HG02870 (cell line): ENCODE measurements around the gene KRT4.

Experiments
- ATAC-seq: cut with Tn5 transposase; IDR thresholded peaks from one replicate; pipeline ENCODE4 v1.9.1; 2021; ENCODE audit warnings: mild to moderate bottlenecking, moderate library complexity; ENCODE audit not compliant: unreplicated experiment

Gene KRT4

GRCh38 chr12:52837413-52837741 is 23.5 kb upstream of the KRT4 start:
- no peak for ATAC-seq

- no peak for ATAC-seq
Measured at GRCh38 chr12:52836491-52837412, 22.8 kb upstream of the KRT4 start.

GRCh38 chr12:52836042-52836466 is 22.1 kb upstream of the KRT4 start:
- ATAC-seq = no peak

- no peak for ATAC-seq
Measured at GRCh38 chr12:52835271-52836041, 21.5 kb upstream of the KRT4 start.

GRCh38 chr12:52834727-52835001 is 20.7 kb upstream of the KRT4 start:
- no peak for ATAC-seq

- ATAC-seq = no peak
Measured at GRCh38 chr12:52833922-52834726, 20.2 kb upstream of the KRT4 start, which contains the start of gene KRT79. KRT79 (minus strand) TSS chr12:52834311; CDS start chr12:52834260, 51 bp downstream.

GRCh38 chr12:52832985-52833905 is 19.3 kb upstream of the KRT4 start:
- ATAC-seq = no peak

- no peak for ATAC-seq
Measured at GRCh38 chr12:52832451-52832850, 18.5 kb upstream of the KRT4 start.

- no peak for ATAC-seq
Measured at GRCh38 chr12:52831251-52831650, 17.3 kb upstream of the KRT4 start.

GRCh38 chr12:52829986-52830770 is 16.3 kb upstream of the KRT4 start:
- ATAC-seq = no peak

GRCh38 chr12:52828591-52829021 is 14.7 kb upstream of the KRT4 start:
- no peak for ATAC-seq

- no peak for ATAC-seq
Measured at GRCh38 chr12:52828156-52828555, 14.2 kb upstream of the KRT4 start.

- no peak for ATAC-seq
Measured at GRCh38 chr12:52827499-52828090, 13.7 kb upstream of the KRT4 start.

GRCh38 chr12:52826611-52827498 is 12.9 kb upstream of the KRT4 start:
- ATAC-seq = no peak

- ATAC-seq = no peak
Measured at GRCh38 chr12:52825961-52826360, 12.0 kb upstream of the KRT4 start.

GRCh38 chr12:52824741-52825410 is 11.0 kb upstream of the KRT4 start:
- no peak for ATAC-seq

- no peak for ATAC-seq
Measured at GRCh38 chr12:52823761-52824450, 10.0 kb upstream of the KRT4 start.
